Endothelial cell of umbilical vein (primary cell): ENCODE results near the gene TMPRSS9. TPM values are rescaled to one million over a fixed set of nuclear protein-coding genes. Genes with fewer than 3 reads are reported as not detected.

ENCODE experiments used
- BruUV-seq: library from RNA; stranded (reverse); fragments of 400-500 nt; replicated peaks from 2 replicates; lab custom pipeline; 2021; lab: Mats Ljungman, UMichigan
- CTCF ChIA-PET: fragments of 300-600, 350-600 bp; sonication (Branson Sonifier 250); formaldehyde crosslinking; loops from one replicate; lab custom pipeline; 2021; ENCODE audit warnings: antibody characterized with exemption, inconsistent platforms; lab: Charles Lee
- POLR2A ChIA-PET: fragments of 300-600, 350-600 bp; sonication (Branson Sonifier 250); formaldehyde crosslinking; loops from one replicate; lab custom pipeline; 2021; ENCODE audit warnings: antibody characterized with exemption, inconsistent platforms; lab: Charles Lee
- DNase-seq: peaks from one replicate; pipeline ENCODE4 v3.0.0-alpha.2; 2011; ENCODE audit warnings: low read depth, low spot score
- FAIRE-seq: peaks from 2 replicates; lab custom pipeline; 2011; peaks lifted over from hg19 to GRCh38; lab: Jason Lieb, UNC
- H2AFZ ChIP-seq: 2 replicates; pipeline ENCODE4 v1.6.0; 2012; ENCODE audit warnings: low read depth, low read length, control low read depth, inconsistent platforms
- H3K27ac ChIP-seq: 2 replicates; pipeline ENCODE4 v1.5.1; 2011; ENCODE audit warnings: low read depth, mild to moderate bottlenecking, control low read depth, low read length, moderate library complexity; ENCODE audit not compliant: insufficient read depth
- H3K27me3 ChIP-seq, 2 experiments: 2 replicates each; pipeline versions ENCODE4 v1.6.0 to v1.6.1; 2011; ENCODE audit warnings: low read length in 2 of 2, mixed read lengths in 1 of 2; ENCODE audit not compliant: control insufficient read depth in 2 of 2, insufficient read depth in 2 of 2
- H3K36me3 ChIP-seq, 2 experiments: 2 replicates in 1 of 2; 3 replicates in 1 of 2; pipeline ENCODE4 v1.5.1; 2011; ENCODE audit warnings: low read length in 2 of 2, mild to moderate bottlenecking in 1 of 2, moderate library complexity in 1 of 2; ENCODE audit not compliant: control insufficient read depth in 2 of 2, insufficient read depth in 2 of 2; ENCODE audit errors: extremely low read depth in 1 of 2
- H3K4me1 ChIP-seq: 3 replicates; pipeline ENCODE4 v1.5.1; 2011; ENCODE audit warnings: mild to moderate bottlenecking, low read length; ENCODE audit not compliant: control insufficient read depth, insufficient read depth; ENCODE audit errors: extremely low read depth
- H3K4me2 ChIP-seq: 2 replicates; pipeline ENCODE4 v1.6.1; 2011; ENCODE audit warnings: low read length, control low read depth, mixed read lengths; ENCODE audit not compliant: insufficient read depth
- H3K4me3 ChIP-seq, 3 experiments: fragments of 200-600 bp in 1 of 3; sonication (generic), shearing (Covaris generic) in 1 of 3; replicated peaks in 1 of 3; 2 replicates each; pipeline ENCODE4 v1.5.1; 2011 to 2016; ENCODE audit warnings: control low read depth in 3 of 3, low read length in 3 of 3, mild to moderate bottlenecking in 2 of 3, inconsistent platforms in 1 of 3, low read depth in 1 of 3, moderate library complexity in 1 of 3; ENCODE audit not compliant: insufficient read depth in 1 of 3
- H3K79me2 ChIP-seq: 2 replicates; pipeline ENCODE4 v1.6.0; 2012; ENCODE audit warnings: low read length, inconsistent platforms; ENCODE audit not compliant: control insufficient read depth, insufficient read depth
- H3K9ac ChIP-seq: replicated peaks from 2 replicates; pipeline ENCODE3; 2011; ENCODE audit warnings: low read length, control low read depth; ENCODE audit not compliant: insufficient read depth; ENCODE audit errors: extremely low read depth
- H3K9me1 ChIP-seq: replicated peaks from 3 replicates; pipeline ENCODE4 v1.6.0; 2011; ENCODE audit warnings: mild to moderate bottlenecking, low read length; ENCODE audit not compliant: control insufficient read depth, insufficient read depth; ENCODE audit errors: extremely low read depth
- H3K9me3 ChIP-seq: replicated peaks from 2 replicates; pipeline ENCODE4 v1.5.1; 2012; ENCODE audit warnings: low read length, inconsistent platforms; ENCODE audit not compliant: control insufficient read depth, insufficient read depth
- H4K20me1 ChIP-seq: replicated peaks from 2 replicates; pipeline ENCODE3; 2011; ENCODE audit warnings: mild to moderate bottlenecking, low read length; ENCODE audit not compliant: control insufficient read depth, insufficient read depth; ENCODE audit errors: extremely low read depth
- EZH2 ChIP-seq: IDR thresholded peaks from 2 replicates; pipeline ENCODE4 v1.6.1; 2012; ENCODE audit warnings: borderline replicate concordance, low read depth, mild to moderate bottlenecking, moderate library complexity, low read length, inconsistent platforms; ENCODE audit not compliant: severe bottlenecking
- FOS ChIP-seq: IDR thresholded peaks from 2 replicates; pipeline ENCODE4 v1.6.1; 2011; ENCODE audit warnings: mild to moderate bottlenecking, low read length, moderate library complexity, borderline replicate concordance; ENCODE audit not compliant: insufficient read depth
- GATA2 ChIP-seq: IDR thresholded peaks from 2 replicates; pipeline ENCODE4 v1.7.0; 2011; ENCODE audit warnings: low read depth, mild to moderate bottlenecking, moderate library complexity, mixed read lengths, low read length; ENCODE audit not compliant: insufficient read length, insufficient read depth
- JUN ChIP-seq: IDR thresholded peaks from 2 replicates; pipeline ENCODE4 v1.6.1; 2011; ENCODE audit warnings: borderline replicate concordance, low read depth; ENCODE audit not compliant: insufficient read length, insufficient read depth
- MAX ChIP-seq: IDR thresholded peaks from 2 replicates; pipeline ENCODE4 v1.6.1; 2011; ENCODE audit not compliant: insufficient read depth, insufficient read length
- MYC ChIP-seq: IDR thresholded peaks from one replicate; pipeline ENCODE4 v1.6.1; 2011; ENCODE audit warnings: mild to moderate bottlenecking, low read depth, low read length
- POLR2A ChIP-seq: IDR thresholded peaks from 2 replicates; pipeline ENCODE4 v1.6.1; 2012; ENCODE audit warnings: low read depth, mild to moderate bottlenecking, control low read depth, low read length
- POLR2AphosphoS5 ChIP-seq: IDR thresholded peaks from 2 replicates; pipeline ENCODE4 v1.6.1; 2012; ENCODE audit warnings: low read depth, mild to moderate bottlenecking, control low read depth, low read length, moderate library complexity; ENCODE audit not compliant: insufficient read depth
- dilution Hi-C: fragments of 300-500 bp; cut with MboI; formaldehyde crosslinking; loops from one replicate; pipeline ENCODE4 v1.15.0; 2019; ENCODE audit warnings: low sequenced_read_pairs; ENCODE audit not compliant: extremely low pct_ligation_motif_present
- intact Hi-C: fragments of 100-400 bp; cut with micrococcal nuclease; formaldehyde crosslinking; loops from one replicate; pipeline ENCODE4 v1.10.0; 2022
- polyA plus RNA-seq, 4 experiments: library from polyadenylated mRNA; depleted of rRNA in 3 of 4; stranded (reverse) in 3 of 4; unstranded in 1 of 4; fragments of >200 nt; gene quantifications; 2 replicates each; pipeline versions ENCODE4 v1.2.1 to v1.2.3, GENCODE V29; 2011 to 2012; ENCODE audit warnings: missing spikeins in 1 of 4
- total RNA-seq: library from RNA; stranded (reverse); gene quantifications from 2 replicates; pipeline ENCODE4 v1.2.3, GENCODE V29; 2021
- TF ChIP-seq, protein P1 (sequence below), 2 donors: IDR thresholded peaks; 1 replicate in 1 of 2; 2 replicates in 1 of 2; pipeline ENCODE4 v1.5.1; 2011; ENCODE audit warnings: low read length in 2 of 2, mild to moderate bottlenecking in 2 of 2, moderate library complexity in 2 of 2, control low read depth in 1 of 2, inconsistent platforms in 1 of 2, low read depth in 1 of 2; ENCODE audit not compliant: insufficient read depth in 1 of 2; ENCODE audit errors: extremely low read depth in 1 of 2

The TMPRSS9 gene
- total and polyA plus RNA-seq, 2 donors (not counting 3 experiments of a cell fraction or from before 2014, with no cell fraction given) = not detected

GRCh38 chr19:2454199-2454961 lies 94.3 kb downstream of the TMPRSS9 start:
- FAIRE-seq (no peak), DNase-seq (no peak)
- H3K79me2 ChIP-seq = peaks cover 73% of the 10 kb centered on the region
- H3K36me3 ChIP-seq = peaks cover 0 to 3% of the 10 kb centered on the region in 2 experiments
- TF ChIP-seq POLR2A = no peak
- TF ChIP-seq MAX = no peak
- TF ChIP-seq EZH2 = no peak
- TF ChIP-seq JUN = no peak
- TF ChIP-seq MYC = no peak
- TF ChIP-seq POLR2AphosphoS5 = no peak
- TF ChIP-seq, protein P1, sequence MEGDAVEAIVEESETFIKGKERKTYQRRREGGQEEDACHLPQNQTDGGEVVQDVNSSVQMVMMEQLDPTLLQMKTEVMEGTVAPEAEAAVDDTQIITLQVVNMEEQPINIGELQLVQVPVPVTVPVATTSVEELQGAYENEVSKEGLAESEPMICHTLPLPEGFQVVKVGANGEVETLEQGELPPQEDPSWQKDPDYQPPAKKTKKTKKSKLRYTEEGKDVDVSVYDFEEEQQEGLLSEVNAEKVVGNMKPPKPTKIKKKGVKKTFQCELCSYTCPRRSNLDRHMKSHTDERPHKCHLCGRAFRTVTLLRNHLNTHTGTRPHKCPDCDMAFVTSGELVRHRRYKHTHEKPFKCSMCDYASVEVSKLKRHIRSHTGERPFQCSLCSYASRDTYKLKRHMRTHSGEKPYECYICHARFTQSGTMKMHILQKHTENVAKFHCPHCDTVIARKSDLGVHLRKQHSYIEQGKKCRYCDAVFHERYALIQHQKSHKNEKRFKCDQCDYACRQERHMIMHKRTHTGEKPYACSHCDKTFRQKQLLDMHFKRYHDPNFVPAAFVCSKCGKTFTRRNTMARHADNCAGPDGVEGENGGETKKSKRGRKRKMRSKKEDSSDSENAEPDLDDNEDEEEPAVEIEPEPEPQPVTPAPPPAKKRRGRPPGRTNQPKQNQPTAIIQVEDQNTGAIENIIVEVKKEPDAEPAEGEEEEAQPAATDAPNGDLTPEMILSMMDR (IDR thresholded peaks at IDR 0.05; ENCODE audit: extremely low read depth in 1 of 2, insufficient read depth in 1 of 2, low read depth in 1 of 2, low read length in 2 of 2) = no peak
- no peak for TF ChIP-seq GATA2
- TF ChIP-seq FOS = no peak
- dilution Hi-C loops = no loop called here
- CTCF ChIA-PET = interaction anchor here (0.9 to 3.7 kb wide), 3 partner anchors 29 to 183 kb away, joined by 3 to 27 read pairs (median 3); no protein-coding TSS in a partner anchor
- no peaks in the 10 kb centered on the region for H3K27me3 ChIP-seq
- no peak overlapping the region for H2AFZ ChIP-seq
- no TSS peak for BruUV-seq
- H3K4me2 ChIP-seq = no peak overlapping the region
- no peaks in the 10 kb centered on the region for H3K9me3 ChIP-seq
- no peaks in the 10 kb centered on the region for H4K20me1 ChIP-seq
- H3K4me3 ChIP-seq = no peak overlapping the region
- H3K4me1 ChIP-seq = peaks cover 13% of the 10 kb centered on the region
- intact Hi-C loops = no loop called here
- POLR2A ChIA-PET = interaction anchor here (0.6 to 1.4 kb wide), 2 partner anchors 22 to 68 kb away, joined by 3 to 4 read pairs; partner anchors contain the start of gene GADD45B
- H3K9ac ChIP-seq = no peak overlapping the region
- no peak overlapping the region for H3K27ac ChIP-seq
- no peaks in the 10 kb centered on the region for H3K9me1 ChIP-seq
